Right atrium auricular region (tissue), 2 donors: ENCODE results near the gene SIDT1. TPM values are rescaled to one million over a fixed set of nuclear protein-coding genes. Genes with fewer than 3 reads are reported as not detected.

ENCODE experiments used
- DNase-seq: peaks from one replicate; pipeline ENCODE4 v3.0.0-alpha.2; 2019; ENCODE audit warnings: low spot score
- H3K27ac ChIP-seq, 2 donors: fragments of 200-600 bp; sonication (generic); 1 replicate in 1 of 2; 2 replicates in 1 of 2; pipeline ENCODE4 v1.5.1; 2016 to 2019
- H3K27me3 ChIP-seq, 2 donors: fragments of 200-600 bp; sonication (generic); one replicate each; pipeline versions ENCODE4 v1.5.1 to v1.6.0; 2017 to 2019
- H3K36me3 ChIP-seq: fragments of 200-600 bp; sonication (generic); one replicate; pipeline ENCODE4 v1.5.1; 2016
- H3K4me1 ChIP-seq, 2 donors: fragments of 200-600 bp; sonication (generic); one replicate each; pipeline versions ENCODE4 v1.5.1 to v1.6.0; 2017 to 2019
- H3K4me3 ChIP-seq, 2 donors: fragments of 200-600 bp; sonication (generic); 1 replicate in 1 of 2; 2 replicates in 1 of 2; pipeline ENCODE4 v1.5.1; 2017 to 2019; ENCODE audit warnings: mild to moderate bottlenecking in 1 of 2, moderate library complexity in 1 of 2
- H3K9me3 ChIP-seq, 2 donors: fragments of 200-600 bp; sonication (generic); one replicate each; pipeline ENCODE4 v1.5.1; 2019
- CTCF ChIP-seq, 2 donors: fragments of 200-600 bp; sonication (generic); IDR thresholded peaks; one replicate each; pipeline ENCODE4 v1.5.1; 2019; ENCODE audit warnings: antibody characterized with exemption in 2 of 2
- total RNA-seq, 2 donors: library from RNA; depleted of rRNA; stranded (reverse); fragments of >200 nt; gene quantifications; one replicate each; pipeline ENCODE4 v1.1.0, GENCODE V29; 2016

The SIDT1 gene
- total RNA-seq, 2 donors from 2014 or later = 0.15 to 0.16 TPM

- H3K27me3 ChIP-seq = no peaks in the 10 kb centered on the region
- no peaks in the 10 kb centered on the region for H3K36me3 ChIP-seq
- H3K4me3 ChIP-seq = no peak overlapping the region
- no peaks in the 10 kb centered on the region for H3K9me3 ChIP-seq
- H3K4me1 ChIP-seq = no peaks in the 10 kb centered on the region
- TF ChIP-seq CTCF (IDR thresholded peaks at IDR 0.05) = no peak
- H3K27ac ChIP-seq = no peak overlapping the region
- DNase-seq = no peak
Observed at GRCh38 chr3:113607219-113607596, 74.9 kb downstream of the SIDT1 start.

GRCh38 chr3:113614402-113614801 is 82.0 kb downstream of the SIDT1 start:
- Histone ChIP-seq H3K27ac (peak overlapping the region in 1 of 2 donors; percentile 42), H3K4me1 (no peaks in the 10 kb centered on the region), H3K9me3 (no peaks in the 10 kb centered on the region), H3K36me3 (no peaks in the 10 kb centered on the region), H3K4me3 (no peak overlapping the region), H3K27me3 (no peaks in the 10 kb centered on the region)
- DNase-seq = no peak
- TF ChIP-seq CTCF (IDR thresholded peaks at IDR 0.05) = no peak

- H3K27me3 ChIP-seq = no peaks in the 10 kb centered on the region
- H3K36me3 ChIP-seq = no peaks in the 10 kb centered on the region
- no peaks in the 10 kb centered on the region for H3K4me1 ChIP-seq
- TF ChIP-seq CTCF (IDR thresholded peaks at IDR 0.05) = no peak
- no peaks in the 10 kb centered on the region for H3K9me3 ChIP-seq
- H3K4me3 ChIP-seq = no peak overlapping the region
- DNase-seq = no peak
- H3K27ac ChIP-seq = no peak overlapping the region
Observed at GRCh38 chr3:113615976-113616375, 83.6 kb downstream of the SIDT1 start.

- Histone ChIP-seq H3K4me1 (no peaks in the 10 kb centered on the region), H3K36me3 (no peaks in the 10 kb centered on the region), H3K9me3 (no peaks in the 10 kb centered on the region), H3K27ac (no peak overlapping the region), H3K4me3 (no peak overlapping the region), H3K27me3 (no peaks in the 10 kb centered on the region)
- DNase-seq = no peak
- TF ChIP-seq CTCF (IDR thresholded peaks at IDR 0.05) = no peak
Observed at GRCh38 chr3:113617726-113618125, 85.4 kb downstream of the SIDT1 start.

GRCh38 chr3:113620091-113620490 is 87.7 kb downstream of the SIDT1 start:
- no peak for DNase-seq
- no peaks in the 10 kb centered on the region for H3K27me3 ChIP-seq
- no peak for TF ChIP-seq CTCF (IDR thresholded peaks at IDR 0.05)
- H3K4me1 ChIP-seq = no peaks in the 10 kb centered on the region
- H3K36me3 ChIP-seq = no peaks in the 10 kb centered on the region
- no peak overlapping the region for H3K4me3 ChIP-seq
- no peak overlapping the region for H3K27ac ChIP-seq
- no peaks in the 10 kb centered on the region for H3K9me3 ChIP-seq

- Histone ChIP-seq H3K27ac (no peak overlapping the region), H3K9me3 (no peaks in the 10 kb centered on the region), H3K36me3 (no peaks in the 10 kb centered on the region), H3K4me1 (no peaks in the 10 kb centered on the region), H3K4me3 (no peak overlapping the region), H3K27me3 (no peaks in the 10 kb centered on the region)
- no peak for DNase-seq
- no peak for TF ChIP-seq CTCF (IDR thresholded peaks at IDR 0.05)
Observed at GRCh38 chr3:113623324-113623723, 91.0 kb downstream of the SIDT1 start.
